NCI-H526 treated with DMSO at 0.1 percent for 48 hours (cell line): ENCODE results near the gene CTCFL.

Source experiments
- DNase-seq: peaks from one replicate; lab custom pipeline; 2025; lab: John Stamatoyannopoulos, UW

The CTCFL gene, protein sequence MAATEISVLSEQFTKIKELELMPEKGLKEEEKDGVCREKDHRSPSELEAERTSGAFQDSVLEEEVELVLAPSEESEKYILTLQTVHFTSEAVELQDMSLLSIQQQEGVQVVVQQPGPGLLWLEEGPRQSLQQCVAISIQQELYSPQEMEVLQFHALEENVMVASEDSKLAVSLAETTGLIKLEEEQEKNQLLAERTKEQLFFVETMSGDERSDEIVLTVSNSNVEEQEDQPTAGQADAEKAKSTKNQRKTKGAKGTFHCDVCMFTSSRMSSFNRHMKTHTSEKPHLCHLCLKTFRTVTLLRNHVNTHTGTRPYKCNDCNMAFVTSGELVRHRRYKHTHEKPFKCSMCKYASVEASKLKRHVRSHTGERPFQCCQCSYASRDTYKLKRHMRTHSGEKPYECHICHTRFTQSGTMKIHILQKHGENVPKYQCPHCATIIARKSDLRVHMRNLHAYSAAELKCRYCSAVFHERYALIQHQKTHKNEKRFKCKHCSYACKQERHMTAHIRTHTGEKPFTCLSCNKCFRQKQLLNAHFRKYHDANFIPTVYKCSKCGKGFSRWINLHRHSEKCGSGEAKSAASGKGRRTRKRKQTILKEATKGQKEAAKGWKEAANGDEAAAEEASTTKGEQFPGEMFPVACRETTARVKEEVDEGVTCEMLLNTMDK

DNA sequence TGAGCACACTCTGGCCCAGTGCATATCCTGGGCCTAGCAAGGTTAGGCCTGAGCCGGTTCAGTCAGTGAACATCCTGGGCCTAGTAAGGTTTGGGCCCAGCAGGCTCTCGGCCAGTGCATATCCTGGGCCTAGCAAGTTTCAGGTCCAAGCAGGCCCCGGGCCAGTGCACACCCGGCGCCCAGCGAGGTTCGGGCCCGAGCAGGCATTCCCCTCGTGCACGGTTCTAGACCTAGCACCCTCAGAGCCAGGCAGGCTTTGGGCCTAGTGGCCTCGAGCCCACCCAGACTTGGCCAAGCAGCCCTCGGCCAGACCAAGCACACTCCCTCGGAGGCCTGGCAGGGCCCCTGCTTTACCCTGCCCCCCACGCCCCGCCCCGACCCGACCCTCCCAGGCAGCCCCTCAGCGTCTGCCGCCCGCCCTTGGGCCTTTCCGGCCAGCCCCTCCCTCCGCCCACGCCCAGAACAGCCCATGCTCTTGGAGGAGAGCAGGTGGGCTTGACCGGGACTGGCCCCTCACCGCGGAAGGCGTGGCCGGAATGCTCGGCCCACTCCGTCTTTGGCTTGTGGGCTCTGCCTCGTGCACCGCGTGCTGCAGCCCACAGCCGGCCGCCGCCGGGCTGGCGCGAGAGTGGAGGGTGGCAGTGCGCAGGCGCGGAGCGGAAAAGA is at the start of gene CTCFL:
Gene CTCFL, minus strand, starts transcription at position 630 of the 666 bp plus-strand sequence. CDS start 935 bp downstream, outside the sequence.
- DNase-seq, result no peak

DNA sequence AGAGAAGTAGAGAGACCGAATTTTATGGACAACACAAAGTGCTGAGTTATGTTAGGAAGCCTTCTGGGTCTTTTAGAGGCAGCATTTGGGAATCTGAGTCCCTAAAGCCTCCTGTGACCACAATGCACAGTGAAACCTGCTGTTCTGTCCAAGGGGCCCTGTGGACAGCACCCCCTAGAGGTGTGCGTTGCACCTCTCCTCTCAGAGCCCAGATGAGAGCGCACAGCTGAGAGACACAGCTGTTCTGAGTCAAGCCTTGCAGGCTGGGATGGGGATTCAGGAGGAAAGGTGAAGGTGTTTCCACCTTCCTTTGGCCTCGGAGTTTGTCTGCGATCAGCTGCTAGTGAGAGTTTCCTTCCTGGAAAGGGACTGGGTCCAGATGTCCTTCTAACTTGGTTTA is 49.0 kb upstream of the CTCFL start:
- peak; percentile 67 for DNase-seq

DNA sequence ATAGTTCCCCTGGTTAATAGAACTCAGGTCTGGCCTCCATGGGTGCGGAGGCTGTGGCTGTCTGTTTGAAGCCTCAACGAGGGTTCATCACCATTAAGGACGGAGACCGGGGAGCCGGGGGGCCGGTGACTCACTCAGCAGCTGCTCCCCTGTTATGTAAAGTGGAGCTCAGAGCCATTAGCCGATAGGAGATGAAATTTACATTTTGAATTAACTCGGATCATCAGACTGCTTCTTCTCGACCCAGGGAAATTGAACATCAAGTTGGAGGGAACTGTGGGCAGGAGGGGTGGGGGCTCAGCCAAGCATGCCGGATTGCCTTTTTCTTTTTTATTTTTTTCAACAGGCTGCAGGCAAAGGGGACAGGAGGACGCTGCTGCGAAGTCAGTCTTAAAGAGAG is 48.3 kb upstream of the CTCFL start:
- peak; percentile 87 for DNase-seq

DNA sequence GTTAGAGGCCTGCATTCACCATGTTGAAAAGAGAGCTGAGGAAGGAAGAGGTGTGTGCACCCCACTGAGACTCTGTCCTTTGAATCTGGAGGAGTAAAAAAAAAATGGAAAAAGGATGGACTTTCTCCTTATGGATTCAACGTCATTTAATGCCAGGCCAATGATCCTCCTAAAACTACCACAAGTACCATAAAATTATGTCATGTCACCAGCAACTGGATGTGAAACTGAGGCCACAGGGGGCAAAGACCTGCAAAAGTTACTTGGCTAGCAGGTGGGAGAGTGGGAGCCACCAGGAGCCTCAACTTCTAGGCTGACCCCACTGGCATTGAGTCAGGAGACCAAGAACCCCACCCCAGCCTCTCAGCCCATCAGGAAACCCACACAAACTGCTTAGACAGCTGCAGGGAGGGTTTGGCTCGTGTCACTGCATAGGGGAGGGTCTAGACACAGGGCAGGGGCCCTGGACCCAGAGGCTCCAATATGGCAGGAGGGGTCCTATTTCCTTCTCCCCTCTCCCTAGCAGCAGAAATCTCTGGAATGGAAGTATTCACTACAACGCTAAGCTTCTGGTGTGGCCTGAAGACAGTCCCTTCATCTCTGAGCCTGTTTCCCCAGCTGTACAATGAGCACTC is 47.0 kb upstream of the CTCFL start:
- no peak for DNase-seq

DNA sequence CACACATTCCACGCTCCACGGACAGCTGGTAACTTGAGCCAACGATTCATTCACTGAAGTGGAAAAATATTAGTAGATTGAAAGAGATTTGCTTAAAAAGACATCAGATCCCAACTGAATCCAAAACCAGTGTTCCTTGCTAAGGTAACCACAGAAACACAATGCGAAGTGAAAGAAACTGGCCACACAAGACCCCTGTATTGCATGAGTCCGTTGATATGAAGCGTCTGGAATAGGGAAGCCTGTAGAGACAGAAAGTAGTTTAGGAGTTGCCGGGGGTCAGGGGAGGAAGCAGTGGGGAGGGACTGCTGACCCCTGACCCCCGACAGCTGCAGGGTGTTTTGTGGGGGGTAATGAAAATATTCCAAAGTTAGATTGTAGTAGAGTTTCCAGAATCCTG is 46.0 kb upstream of the CTCFL start:
- peak; percentile 93 for DNase-seq

DNA sequence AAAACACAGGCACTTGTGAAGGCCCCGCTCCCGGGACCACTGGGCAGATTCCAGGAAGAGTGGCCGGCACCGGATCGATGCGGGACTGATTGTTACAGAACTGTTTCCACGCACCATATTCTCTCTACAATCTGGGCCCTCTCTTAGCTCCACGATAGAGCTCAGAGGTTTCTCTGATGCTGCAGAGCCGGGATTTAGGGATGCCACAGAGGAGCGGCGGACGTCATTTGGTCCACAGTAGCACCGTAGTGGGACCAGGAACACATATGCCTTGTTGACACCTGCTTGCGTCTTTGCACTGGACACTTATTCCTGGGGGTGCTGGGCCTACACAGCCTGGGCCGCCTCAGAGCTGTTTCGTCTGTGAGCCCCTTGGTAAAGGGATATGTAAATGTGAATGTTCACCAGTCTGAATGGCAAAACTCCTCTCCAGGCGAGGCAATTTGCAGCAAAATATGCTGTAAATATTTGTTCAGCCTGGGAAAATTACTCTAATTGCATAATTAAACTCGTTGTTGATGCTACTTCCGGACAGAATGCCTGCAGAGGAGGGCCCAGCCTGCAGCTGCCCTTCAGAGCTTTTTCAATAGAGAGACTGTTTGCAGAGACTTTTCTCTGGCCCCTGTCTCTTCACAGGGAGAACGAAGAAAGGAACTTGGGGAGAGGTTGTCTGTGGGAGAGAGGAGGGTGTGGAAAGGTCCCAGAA is 45.4 kb upstream of the CTCFL start:
- DNase-seq, result peak; percentile 93

DNA sequence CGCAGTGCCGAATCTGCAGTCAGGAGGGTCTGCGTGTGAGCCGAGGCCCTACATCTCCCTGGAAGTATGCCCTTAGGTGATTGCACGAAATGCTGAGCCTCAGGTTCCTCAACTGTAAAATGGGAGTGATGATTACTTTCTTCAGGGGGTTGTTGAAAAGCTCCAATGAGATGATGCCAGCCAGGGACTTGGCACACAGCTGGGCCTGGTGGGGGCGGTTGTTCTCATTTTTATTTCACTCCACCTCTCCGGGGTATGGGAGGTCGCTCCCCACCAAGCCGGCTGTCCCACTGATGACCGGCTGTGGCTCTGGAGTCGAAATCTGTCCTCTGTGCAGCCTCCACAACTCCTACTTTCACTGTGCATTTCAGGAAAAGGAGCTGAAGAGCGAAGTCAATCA is 44.0 kb upstream of the CTCFL start:
- DNase-seq, result no peak

DNA sequence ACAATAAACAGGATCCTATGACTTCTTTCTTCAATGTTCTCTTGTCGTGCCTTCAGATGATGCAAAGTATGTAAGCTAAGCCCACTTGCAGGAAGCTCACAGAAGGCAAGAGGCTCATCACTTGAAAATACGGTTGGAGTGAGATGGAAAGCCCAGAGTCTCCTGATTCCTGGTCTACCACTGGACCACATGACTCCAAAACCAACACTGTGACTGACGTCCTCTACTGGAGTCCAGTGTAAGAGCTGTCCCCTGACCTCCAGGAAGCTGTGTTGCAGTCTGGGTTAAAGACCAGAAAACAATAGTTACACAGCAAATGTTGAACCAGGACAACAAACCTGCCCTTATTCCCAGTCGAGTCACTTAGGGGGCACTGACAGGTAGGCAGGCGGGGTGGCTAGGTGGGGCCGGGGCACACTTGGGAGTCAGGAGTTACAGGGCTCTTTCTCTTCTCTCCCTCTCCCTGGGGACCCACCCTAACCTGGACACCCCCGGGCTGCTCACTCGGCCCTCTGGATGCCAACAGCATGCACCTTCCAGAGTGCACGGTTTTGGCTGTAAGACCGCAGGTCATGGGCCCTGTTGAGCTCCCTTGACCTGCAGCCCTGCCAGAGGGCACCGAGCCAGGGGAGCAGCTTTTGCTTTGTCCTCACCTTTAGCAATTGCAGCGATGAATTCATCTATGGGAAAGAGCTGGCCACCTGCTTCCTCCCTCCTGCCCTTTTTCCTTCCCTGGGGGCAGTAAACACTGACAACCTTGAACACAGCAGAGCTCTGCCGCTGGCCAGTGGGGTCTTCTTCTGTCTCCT is 43.4 kb upstream of the CTCFL start:
- no peak for DNase-seq

DNA sequence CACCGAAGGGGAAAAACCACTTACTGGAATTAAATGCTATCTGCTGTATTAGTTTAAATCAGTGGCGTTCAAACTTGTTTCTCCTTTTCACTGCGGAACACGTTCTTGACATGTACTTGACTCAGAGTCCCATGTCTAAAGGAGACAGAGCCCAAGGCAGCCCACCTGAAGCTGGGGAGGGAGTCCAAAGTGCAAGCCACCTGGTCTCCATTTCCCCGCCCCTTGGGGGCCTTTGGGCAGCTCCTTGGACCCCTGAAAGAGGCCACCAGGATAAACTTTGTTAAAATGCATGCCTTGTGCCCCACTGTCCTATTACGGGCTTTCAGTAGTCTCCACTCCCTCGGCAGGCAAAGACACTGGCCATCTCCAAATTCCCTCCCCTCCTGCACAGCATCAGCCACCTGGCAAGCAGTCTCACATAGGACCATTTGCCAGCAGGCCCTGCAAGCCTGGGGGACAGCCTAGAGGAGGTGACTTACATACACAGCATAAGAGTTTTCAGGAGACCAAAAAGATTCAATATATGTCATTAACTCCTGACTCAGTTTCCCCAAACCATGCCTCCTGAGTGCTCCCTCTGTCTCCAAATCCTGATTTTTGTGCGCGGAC is 42.6 kb upstream of the CTCFL start:
- no peak for DNase-seq

DNA sequence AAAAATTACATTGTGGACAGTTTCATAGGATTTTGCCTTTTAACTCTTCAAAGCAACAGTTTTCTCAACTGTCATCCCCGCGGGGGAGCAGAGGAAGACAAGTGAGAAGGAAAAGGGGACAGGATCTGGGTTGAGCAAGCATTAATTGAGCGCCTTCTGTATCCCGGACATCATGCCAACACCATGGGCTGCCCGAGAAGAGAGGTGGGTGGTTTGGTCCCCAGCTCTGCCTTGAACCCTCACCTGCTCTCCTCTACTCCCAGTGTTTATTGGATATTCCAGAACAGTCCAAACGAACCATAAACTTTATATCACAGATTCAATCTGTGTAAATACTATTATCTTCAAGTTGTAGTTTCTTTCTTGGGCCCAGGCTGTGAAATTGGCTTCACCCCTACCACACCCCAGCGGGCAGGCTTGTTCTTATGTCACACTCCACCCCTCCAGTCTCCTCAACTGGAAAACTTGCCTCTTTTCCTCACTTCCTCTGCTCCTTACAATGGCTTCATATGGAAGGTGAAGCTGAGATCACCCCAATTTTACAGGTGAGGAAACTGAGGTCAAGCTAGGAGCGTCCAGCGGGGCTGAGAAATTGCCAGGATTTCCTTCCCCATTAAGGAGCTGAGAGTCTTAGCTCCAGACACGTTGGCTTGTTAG is 42.0 kb upstream of the CTCFL start:
- DNase-seq, result no peak

DNA sequence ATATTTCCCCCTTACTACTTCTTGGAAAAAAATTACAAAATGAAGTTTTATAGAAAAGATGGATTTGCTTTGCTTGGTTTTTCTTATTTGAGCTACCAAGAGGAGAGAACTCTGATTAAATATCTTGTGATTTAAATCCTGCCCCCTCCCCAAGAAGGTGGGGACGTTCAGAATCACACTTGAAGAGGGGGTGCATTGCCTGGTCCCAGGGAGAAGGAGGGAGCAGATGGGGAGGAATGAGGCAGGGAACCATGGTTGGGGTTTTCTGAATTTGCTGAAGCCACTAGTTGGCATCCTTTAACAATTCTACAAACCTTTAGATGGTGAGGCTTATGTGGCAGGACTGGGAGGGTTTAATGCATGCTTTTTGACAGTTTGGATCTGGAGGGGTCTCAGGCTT is 41.5 kb upstream of the CTCFL start:
- DNase-seq, result no peak

DNA sequence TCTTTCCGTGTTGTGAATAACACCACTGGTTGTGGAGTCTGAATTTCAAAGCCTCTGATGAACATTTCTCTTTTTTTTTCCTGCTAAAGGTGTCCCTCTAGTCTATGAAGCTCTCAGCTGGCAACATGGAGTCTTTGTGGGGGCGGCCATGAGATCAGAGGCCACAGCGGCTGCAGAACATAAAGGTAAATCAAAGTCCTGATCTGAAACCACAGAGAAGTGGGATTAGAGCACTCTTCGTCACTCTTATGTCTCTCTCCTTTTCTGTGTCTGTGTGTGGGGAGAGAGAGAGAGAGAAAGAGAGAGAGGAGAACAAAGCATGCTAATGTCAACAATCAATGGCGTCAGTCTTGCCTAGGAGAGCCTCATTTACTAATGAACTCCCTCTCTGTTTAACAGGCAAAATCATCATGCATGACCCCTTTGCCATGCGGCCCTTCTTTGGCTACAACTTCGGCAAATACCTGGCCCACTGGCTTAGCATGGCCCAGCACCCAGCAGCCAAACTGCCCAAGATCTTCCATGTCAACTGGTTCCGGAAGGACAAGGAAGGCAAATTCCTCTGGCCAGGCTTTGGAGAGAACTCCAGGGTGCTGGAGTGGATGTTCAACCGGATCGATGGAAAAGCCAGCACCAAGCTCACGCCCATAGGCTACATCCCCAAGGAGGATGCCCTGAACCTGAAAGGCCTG is 40.2 kb upstream of the CTCFL start:
- DNase-seq, result no peak

DNA sequence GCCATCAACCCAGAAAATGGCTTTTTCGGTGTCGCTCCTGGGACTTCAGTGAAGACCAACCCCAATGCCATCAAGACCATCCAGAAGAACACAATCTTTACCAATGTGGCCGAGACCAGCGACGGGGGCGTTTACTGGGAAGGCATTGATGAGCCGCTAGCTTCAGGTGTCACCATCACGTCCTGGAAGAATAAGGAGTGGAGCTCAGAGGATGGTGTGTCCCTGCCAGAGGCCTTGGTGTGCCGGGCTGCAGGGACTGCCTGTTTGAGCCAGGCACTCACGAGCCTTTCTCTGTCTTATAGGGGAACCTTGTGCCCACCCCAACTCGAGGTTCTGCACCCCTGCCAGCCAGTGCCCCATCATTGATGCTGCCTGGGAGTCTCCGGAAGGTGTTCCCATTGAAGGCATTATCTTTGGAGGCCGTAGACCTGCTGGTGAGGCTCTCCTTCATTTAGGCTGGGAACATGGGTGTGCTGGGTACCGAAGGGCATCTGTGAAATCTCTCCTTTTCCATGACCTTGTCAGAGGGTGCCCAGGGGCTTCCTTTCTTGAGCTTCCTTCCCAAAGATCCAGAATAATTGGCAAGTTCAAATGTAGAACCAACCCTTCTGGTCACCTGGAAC is 39.4 kb upstream of the CTCFL start:
- DNase-seq, result no peak

DNA sequence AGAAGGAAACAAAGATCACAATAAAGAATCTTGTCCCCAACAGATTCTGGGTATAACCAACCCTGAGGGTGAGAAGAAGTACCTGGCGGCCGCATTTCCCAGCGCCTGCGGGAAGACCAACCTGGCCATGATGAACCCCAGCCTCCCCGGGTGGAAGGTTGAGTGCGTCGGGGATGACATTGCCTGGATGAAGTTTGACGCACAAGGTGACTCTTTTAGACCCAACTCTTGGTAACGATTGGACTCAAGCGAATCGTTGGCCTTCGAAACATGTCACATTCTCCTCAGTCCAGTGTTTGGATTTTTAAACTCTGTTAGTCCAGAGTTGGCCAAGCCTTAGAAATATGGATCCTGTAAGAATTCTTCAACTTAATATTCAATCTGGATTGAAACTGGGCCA is 38.6 kb upstream of the CTCFL start:
- no peak for DNase-seq

DNA sequence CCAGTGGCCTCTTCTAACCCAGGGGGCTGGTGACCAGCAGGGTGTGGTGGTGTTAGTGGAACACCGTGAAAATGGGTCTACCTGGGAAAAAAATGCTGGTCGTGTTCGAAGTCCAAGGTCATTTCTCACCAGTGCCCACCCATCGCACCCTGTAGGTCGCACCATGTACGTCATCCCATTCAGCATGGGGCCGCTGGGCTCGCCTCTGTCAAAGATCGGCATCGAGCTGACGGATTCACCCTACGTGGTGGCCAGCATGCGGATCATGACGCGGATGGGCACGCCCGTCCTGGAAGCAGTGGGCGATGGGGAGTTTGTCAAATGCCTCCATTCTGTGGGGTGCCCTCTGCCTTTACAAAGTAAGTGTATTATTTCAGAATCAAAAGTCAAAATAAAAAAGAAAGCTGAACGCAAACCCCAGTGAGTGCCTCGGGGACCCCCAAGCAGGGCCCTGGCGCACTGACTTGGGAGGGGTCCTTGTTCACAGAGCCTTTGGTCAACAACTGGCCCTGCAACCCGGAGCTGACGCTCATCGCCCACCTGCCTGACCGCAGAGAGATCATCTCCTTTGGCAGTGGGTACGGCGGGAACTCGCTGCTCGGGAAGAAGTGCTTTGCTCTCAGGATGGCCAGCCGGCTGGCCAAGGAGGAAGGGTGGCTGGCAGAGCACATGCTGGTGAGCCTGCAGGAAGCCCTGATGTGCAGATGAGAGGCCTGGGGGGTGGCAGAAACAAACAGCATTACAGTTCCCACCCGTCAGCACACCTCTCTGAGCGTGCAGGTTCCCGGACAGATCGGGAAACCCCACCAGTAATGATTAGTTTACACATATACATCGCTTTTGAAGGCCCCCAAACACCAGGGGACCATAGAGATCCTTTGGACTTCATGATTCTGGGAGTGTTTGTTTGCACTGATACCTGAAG is 37.9 kb upstream of the CTCFL start:
- DNase-seq, result no peak

DNA sequence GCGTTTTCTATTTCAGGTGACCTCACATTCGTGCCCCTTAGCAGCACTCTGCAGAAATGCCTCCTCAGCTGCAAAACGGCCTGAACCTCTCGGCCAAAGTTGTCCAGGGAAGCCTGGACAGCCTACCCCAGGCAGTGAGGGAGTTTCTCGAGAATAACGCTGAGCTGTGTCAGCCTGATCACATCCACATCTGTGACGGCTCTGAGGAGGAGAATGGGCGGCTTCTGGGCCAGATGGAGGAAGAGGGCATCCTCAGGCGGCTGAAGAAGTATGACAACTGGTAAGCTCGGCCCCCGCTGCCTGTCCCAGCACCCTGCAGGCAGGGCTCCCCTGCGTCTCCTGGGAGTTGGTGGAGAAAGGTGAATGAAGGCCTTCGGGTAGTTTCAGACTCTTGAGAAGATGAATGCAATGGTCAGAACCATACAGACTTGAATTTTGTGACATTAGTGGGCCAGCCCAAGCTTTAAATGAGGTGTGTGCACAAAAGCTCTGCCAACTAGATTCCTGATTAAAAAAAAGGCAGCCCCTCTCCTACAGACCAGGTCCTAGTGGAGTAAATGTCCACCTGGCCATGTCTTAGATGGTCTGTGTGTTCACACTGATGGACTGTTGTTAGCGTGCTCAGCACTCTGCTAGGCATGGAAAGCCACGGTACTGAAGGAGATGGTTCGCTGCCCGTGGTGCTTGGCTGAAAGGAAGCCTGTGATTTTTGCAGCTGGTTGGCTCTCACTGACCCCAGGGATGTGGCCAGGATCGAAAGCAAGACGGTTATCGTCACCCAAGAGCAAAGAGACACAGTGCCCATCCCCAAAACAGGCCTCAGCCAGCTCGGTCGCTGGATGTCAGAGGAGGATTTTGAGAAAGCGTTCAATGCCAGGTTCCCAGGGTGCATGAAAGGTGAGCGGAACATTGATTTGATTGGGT is 36.7 kb upstream of the CTCFL start:
- no peak for DNase-seq
